ENCODE results near the gene GTPBP4. TPM values are rescaled to one million over a fixed set of nuclear protein-coding genes. Genes with fewer than 3 reads are reported as not detected.

Gene GTPBP4
- total and polyA plus RNA-seq, 11 donors, result 13.3 to 52.0 (median 28.8) TPM

- Histone ChIP-seq H3K36me3 (peaks cover 0 to 33% (median 26%) of the 10 kb centered on the region in 9 donors), H3K27me3 (no peaks in the 10 kb centered on the region), H3K4me1 (peaks cover 6 to 53% (median 33%) of the 10 kb centered on the region in 12 donors), H3K9me3 (no peaks in the 10 kb centered on the region), H3K27ac (peak overlapping the region; percentile 95 to 100 (median 98)), H3K4me3 (peak overlapping the region; percentile 52 to 95 (median 82))
- intact Hi-C loops (cut with DNase I), result loop anchor here in 3 of 10 donors (2.0 to 5.0 kb wide), 3 partner anchors 61 to 118 kb away; partner anchors contain the start of genes GTPBP4 (in 2 of the 3) and LARP4B (in 2 of the 3)
- ATAC-seq (peak in 3 of 4 donors; percentile 2 to 28 (median 4)), DNase-seq (peak in 1 of 5 donors; percentile 61)
- WGBS, 4 donors, result 0 to 1% (median 0%) methylated on average over 34 to 37 of the region's 37 CpGs
- no peak for TF ChIP-seq POLR2A (IDR thresholded peaks at IDR 0.05)
- no peak for TF ChIP-seq CTCF (IDR thresholded peaks at IDR 0.05)
These were observed 60.1 kb downstream of the GTPBP4 start for GRCh38 chr10:1048349-1048731.

GRCh38 chr10:1048732-1049424, 60.6 kb downstream of the GTPBP4 start, which contains the start of gene IDI1:
TSS of gene IDI1 (minus strand) at chr10:1049119. CDS start at chr10:1049003, 116 bp downstream.
- peaks cover 6 to 55% (median 32%) of the 10 kb centered on the region in 12 donors for H3K4me1 ChIP-seq
- intact Hi-C loops (cut with DNase I), result loop anchor here in 4 of 10 donors (1.0 to 5.0 kb wide), 4 partner anchors 61 to 118 kb away; partner anchors contain the start of genes GTPBP4 (in 3 of the 4) and LARP4B (in 2 of the 4)
- no peaks in the 10 kb centered on the region for H3K27me3 ChIP-seq
- H3K27ac ChIP-seq, result peak within 1 kb of the TSS; percentile 95 to 100 (median 98)
- H3K9me3 ChIP-seq, result no peaks in the 10 kb centered on the region
- peak; percentile 96 to 99 for TF ChIP-seq POLR2A (IDR thresholded peaks at IDR 0.05)
- TF ChIP-seq CTCF (IDR thresholded peaks at IDR 0.05), result peak in 1 of 12 donors; percentile 13
- ATAC-seq (peak; percentile 94 to 96 (median 95)), DNase-seq (peak; percentile 98 to 99 (median 99))
- peaks cover 0 to 38% (median 26%) of the 10 kb centered on the region in 9 donors for H3K36me3 ChIP-seq
- H3K4me3 ChIP-seq, result peak within 1 kb of the TSS; percentile 52 to 95 (median 82)
- 0 to 1% (median 0%) methylated on average over 27 to 83 of the region's 83 CpGs for WGBS, 4 donors

GRCh38 chr10:1049425-1049958, 61.3 kb downstream of the GTPBP4 start:
- Histone ChIP-seq H3K9me3 (no peaks in the 10 kb centered on the region), H3K27me3 (no peaks in the 10 kb centered on the region), H3K27ac (peak overlapping the region; percentile 95 to 100 (median 98)), H3K4me1 (peaks cover under 1 to 55% (median 32%) of the 10 kb centered on the region in 12 donors), H3K36me3 (peaks cover 0 to 43% (median 29%) of the 10 kb centered on the region in 9 donors), H3K4me3 (peak overlapping the region; percentile 52 to 95 (median 82))
- intact Hi-C loops (cut with DNase I), result loop anchor here in 4 of 10 donors (1.0 to 5.0 kb wide), 4 partner anchors 61 to 119 kb away; partner anchors contain the start of genes GTPBP4 (in 3 of the 4) and LARP4B (in 2 of the 4)
- ATAC-seq (no peak), DNase-seq (no peak)
- WGBS, 4 donors, result 0 to 1% (median 1%) methylated on average over 25 to 34 of the region's 34 CpGs
- TF ChIP-seq POLR2A (IDR thresholded peaks at IDR 0.05), result no peak
- TF ChIP-seq CTCF (IDR thresholded peaks at IDR 0.05), result no peak
